ENCODE measurements around the gene THRAP3.
"Not testable (repeated sequence)": the region's sequence is repeated elsewhere in the genome, so short reads cannot be mapped to it uniquely, and the experiment has no call there.

Gene THRAP3

DNA sequence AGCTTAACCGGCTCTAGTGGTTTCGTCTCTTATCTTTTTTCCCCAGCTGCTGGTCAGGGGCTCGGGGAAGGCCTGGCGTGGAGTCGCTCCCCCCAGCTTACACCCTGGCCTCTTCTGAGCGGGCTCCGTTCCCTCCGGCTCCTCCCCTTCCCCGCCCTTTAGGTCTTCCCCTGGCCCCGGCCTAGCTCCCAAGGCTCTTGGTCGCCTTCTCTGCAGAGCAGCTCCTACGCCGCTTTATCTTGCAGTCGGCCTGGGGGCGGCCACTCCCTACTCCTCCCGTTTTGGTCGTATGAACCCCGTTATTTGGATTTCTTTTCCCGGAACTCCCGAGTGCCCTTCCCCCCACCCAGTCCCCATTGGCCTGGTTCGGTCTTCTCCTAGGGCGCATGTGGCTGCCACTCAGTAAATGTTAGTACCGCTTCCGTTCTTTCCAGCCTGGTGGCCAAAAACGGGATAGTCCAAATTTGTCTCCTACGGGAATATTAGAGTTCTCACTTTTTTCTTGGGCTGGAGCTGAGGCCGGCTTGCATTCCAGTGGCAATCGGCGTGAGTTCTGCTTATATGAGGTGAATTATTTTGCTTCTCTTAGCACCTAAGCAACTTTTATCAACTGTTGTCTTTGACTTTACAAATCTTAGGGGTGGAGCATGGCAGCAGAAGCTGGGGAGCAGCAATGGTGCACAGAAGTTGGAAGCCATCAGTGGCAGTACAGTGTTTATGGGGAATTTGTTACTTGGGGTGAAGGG, 467 bp downstream of the THRAP3 start:
- TF ChIP-seq, protein P1, sequence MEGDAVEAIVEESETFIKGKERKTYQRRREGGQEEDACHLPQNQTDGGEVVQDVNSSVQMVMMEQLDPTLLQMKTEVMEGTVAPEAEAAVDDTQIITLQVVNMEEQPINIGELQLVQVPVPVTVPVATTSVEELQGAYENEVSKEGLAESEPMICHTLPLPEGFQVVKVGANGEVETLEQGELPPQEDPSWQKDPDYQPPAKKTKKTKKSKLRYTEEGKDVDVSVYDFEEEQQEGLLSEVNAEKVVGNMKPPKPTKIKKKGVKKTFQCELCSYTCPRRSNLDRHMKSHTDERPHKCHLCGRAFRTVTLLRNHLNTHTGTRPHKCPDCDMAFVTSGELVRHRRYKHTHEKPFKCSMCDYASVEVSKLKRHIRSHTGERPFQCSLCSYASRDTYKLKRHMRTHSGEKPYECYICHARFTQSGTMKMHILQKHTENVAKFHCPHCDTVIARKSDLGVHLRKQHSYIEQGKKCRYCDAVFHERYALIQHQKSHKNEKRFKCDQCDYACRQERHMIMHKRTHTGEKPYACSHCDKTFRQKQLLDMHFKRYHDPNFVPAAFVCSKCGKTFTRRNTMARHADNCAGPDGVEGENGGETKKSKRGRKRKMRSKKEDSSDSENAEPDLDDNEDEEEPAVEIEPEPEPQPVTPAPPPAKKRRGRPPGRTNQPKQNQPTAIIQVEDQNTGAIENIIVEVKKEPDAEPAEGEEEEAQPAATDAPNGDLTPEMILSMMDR (IDR thresholded peaks at IDR 0.05; ENCODE audit: insufficient read depth, missing control alignments): no peak
- DNase-seq (ENCODE audit: insufficient read length, low spot score): peak; percentile 73
- FAIRE-seq: no peak

DNA sequence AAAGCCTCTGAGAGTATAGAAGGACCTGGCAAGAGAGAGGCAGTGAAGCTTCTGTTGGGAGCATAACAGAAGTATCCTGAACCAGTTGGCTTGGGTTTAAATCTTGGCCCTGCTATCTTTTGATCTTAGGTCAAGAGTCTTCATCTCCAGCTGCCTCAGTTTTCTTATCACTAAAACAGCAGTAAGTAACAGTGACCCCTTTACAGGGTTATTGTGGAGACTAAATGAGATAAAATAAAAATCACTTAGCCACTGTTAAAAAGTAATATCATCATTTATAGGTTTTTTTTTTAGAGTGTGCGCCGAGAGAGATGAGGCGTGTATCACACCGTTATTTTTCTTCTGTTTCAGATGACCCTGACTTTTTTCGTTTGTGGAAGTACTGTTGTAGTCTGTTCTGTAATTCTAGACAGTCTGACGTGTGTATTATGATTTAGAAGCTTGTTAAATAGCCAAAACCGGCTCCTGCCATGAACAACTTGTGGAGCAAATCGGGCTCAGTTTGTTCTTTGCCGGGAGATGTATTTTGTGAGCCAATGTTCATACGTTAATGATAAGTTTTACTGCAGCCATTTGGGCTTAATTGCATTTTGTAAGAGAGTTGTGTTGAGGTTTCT, 1.1 kb downstream of the THRAP3 start:
- FAIRE-seq: no peak
- TF ChIP-seq, protein P1 (IDR thresholded peaks at IDR 0.05; ENCODE audit: insufficient read depth, missing control alignments): no peak
- DNase-seq (ENCODE audit: insufficient read length, low spot score): no peak

DNA sequence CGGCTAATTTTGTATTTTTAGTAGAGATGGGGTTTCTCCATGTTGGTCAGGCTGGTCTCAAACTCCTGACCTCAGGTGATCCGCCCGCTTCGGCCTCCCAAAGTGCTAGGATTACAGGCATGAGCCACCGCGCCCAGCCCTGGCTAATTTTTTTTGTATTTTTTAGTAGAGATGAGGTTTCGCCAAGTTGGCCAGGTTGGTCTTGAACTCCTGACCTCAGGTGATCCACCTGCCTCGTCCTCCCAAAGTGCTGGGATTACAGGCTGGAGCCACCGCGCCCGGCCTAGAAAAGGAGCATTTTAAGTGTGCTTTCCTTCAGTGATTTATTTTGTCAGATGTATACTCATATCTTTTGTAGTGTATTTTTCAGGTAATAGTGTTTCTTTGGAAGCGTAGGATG, 6.0 kb downstream of the THRAP3 start:
- DNase-seq (ENCODE audit: insufficient read length, low spot score); FAIRE-seq: not testable (repeated sequence)

DNA sequence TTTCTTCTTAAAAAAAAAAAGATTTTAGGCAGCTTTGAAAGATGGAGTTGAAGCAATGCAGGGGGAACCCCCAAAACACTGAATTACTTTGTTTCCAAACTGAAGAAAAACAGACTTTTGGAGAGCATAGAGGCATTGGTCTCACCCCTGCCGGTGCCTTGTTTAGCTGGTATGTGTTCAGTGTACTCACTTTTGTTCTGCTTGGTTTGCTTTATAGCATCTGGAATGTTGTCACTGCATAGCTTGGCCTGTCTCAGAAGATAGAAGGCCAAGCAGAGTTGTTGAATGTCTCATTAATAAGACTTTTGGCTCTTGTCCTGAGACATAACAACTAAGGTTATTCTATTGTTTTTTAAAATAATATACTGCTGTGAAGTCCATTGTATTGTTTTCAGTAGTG, 6.9 kb downstream of the THRAP3 start:
- DNase-seq (ENCODE audit: insufficient read length, low spot score) (no peak), FAIRE-seq (no peak)
- TF ChIP-seq, protein P1 (IDR thresholded peaks at IDR 0.05; ENCODE audit: insufficient read depth, missing control alignments): no peak

DNA sequence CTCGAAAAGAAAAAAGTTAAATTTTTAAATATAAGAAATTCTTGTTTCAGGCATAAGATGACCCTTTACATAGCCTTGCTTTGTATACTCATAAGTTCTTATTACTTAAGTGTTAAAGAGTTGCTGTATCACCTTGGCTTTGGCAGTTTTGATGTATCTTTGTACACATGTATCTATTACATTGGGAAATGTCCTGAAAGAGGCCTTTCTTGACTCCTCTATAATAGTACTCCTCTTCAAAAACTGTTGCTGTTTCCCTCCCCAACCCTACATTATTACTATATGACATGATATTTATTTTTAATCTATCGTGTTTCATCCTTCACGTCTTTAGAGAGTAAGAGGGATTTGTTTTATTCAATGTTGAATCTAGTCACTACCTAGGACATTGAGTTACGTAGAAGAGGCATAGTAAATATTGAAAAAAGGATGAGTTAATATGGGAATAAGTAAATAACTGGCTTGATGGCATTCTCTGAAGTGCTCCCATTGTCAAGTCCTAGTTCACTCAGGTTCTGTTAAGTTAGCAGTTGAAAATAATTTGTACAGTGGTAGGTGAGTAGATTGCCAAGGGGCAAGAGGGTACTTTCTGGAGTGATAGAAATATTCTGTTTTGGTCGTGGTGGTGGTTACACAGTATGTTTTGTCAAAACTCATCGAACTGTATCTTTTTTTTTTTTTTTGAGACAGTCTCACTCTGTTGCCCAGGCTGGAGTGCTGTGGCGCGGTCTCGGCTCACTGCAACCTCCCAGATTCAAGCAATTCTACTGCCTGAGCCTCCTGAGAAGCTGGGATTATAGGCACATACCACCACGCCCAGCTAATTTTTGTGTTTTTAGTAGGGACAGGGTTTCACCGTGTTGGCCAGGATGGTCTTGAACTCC, 8.2 kb downstream of the THRAP3 start:
- TF ChIP-seq, protein P1 (IDR thresholded peaks at IDR 0.05; ENCODE audit: insufficient read depth, missing control alignments): no peak
- no peak for DNase-seq (ENCODE audit: insufficient read length, low spot score)

GRCh38 chr1:36236302-36236701, 12.1 kb downstream of the THRAP3 start:
- FAIRE-seq (no peak), DNase-seq (ENCODE audit: insufficient read length, low spot score) (peak; percentile 63)
- TF ChIP-seq, protein P1 (IDR thresholded peaks at IDR 0.05; ENCODE audit: insufficient read depth, missing control alignments): no peak

More for the DNA sequence above, 8.2 kb downstream of the THRAP3 start:
- FAIRE-seq: no peak

DNA sequence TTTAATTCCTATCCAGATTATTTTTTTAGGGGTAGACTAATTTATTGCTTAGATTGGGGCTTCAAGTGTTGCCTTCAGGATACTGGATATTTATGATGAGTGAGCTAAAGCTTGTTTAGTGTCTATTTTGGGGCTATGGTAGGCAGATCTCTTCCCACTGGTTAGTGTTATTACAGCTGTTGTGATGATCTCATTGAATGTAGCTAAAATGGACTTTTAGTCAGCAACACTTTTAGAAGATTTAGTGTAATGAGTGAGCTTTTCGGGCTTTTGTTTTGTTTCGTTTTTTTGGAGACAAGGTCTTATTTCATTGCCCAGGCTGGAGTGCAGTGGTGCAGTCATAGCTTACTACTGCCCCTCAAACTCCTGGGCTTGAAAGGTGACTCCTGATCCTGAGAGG, 14.2 kb downstream of the THRAP3 start:
- no peak for DNase-seq (ENCODE audit: insufficient read length, low spot score)
- no peak for FAIRE-seq
- TF ChIP-seq, protein P1 (IDR thresholded peaks at IDR 0.05; ENCODE audit: insufficient read depth, missing control alignments): no peak
